Measurements from ENCODE around the gene PDE6A. TPM values are rescaled to one million over a fixed set of nuclear protein-coding genes. Genes with fewer than 3 reads are reported as not detected.

Gene PDE6A
- total RNA-seq, 2 donors from 2014 or later, result not detected

DNA sequence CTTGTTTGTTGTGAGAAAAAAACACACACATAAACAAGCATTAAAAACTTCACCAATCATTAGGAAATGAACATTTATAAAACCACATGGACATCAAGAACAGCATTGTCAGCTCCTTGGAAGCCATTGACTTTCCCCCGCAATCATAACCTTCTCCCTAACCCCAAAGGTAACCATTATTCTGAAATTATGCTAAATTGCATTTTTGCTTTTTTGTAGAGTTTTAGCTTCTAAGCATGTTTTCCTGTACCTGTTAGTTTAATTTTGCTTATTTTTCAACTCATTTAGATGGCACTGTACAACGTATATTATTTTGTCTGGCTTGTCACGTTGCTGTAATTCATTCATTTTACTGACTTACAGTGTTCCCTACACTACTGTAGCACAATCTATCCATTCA, 36.8 kb downstream of the PDE6A start:
- WGBS, 2 donors, result 61 to 72% methylated on average over 3 of the region's 3 CpGs
- intact Hi-C loops (cut with DNase I), result no loop called here
- Histone ChIP-seq H3K4me1 (no peaks in the 10 kb centered on the region), H3K27me3 (no peaks in the 10 kb centered on the region), H3K36me3 (replicated peaks in 1 of 2; ENCODE audit: insufficient read depth in 1 of 2, low read depth in 2 of 2) (no peaks in the 10 kb centered on the region), H3K9me3 (no peaks in the 10 kb centered on the region), H3K4me3 (no peak overlapping the region), H3K27ac (no peak overlapping the region)
- ATAC-seq, result no peak
- no peak for DNase-seq
- no peak for TF ChIP-seq POLR2A (IDR thresholded peaks at IDR 0.05)
- TF ChIP-seq, protein P1, sequence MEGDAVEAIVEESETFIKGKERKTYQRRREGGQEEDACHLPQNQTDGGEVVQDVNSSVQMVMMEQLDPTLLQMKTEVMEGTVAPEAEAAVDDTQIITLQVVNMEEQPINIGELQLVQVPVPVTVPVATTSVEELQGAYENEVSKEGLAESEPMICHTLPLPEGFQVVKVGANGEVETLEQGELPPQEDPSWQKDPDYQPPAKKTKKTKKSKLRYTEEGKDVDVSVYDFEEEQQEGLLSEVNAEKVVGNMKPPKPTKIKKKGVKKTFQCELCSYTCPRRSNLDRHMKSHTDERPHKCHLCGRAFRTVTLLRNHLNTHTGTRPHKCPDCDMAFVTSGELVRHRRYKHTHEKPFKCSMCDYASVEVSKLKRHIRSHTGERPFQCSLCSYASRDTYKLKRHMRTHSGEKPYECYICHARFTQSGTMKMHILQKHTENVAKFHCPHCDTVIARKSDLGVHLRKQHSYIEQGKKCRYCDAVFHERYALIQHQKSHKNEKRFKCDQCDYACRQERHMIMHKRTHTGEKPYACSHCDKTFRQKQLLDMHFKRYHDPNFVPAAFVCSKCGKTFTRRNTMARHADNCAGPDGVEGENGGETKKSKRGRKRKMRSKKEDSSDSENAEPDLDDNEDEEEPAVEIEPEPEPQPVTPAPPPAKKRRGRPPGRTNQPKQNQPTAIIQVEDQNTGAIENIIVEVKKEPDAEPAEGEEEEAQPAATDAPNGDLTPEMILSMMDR (IDR thresholded peaks at IDR 0.05), result no peak

DNA sequence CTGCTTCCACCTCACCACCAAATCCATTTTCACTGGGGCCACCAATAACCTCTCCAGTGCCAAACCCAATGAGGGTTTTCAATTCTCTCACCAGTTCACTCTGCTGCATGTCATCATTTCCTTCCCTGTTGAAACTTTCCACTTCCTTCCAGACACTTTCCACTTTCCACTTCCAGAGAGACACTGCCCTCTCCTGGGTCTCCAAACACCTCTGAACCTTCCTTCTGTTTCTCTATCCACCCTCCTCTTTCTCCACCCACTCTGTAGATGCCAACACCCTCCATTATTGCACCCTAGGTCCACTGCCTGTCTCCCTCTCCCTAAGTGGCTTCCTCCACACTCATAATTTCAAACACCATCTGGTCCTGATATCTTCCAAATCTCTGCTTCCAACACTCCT, 39.6 kb downstream of the PDE6A start:
- intact Hi-C loops (cut with DNase I), result no loop called here
- no peak for ATAC-seq
- Histone ChIP-seq H3K4me3 (no peak overlapping the region), H3K4me1 (no peaks in the 10 kb centered on the region), H3K36me3 (replicated peaks in 1 of 2; ENCODE audit: insufficient read depth in 1 of 2, low read depth in 2 of 2) (no peaks in the 10 kb centered on the region), H3K27ac (no peak overlapping the region), H3K27me3 (no peaks in the 10 kb centered on the region), H3K9me3 (no peaks in the 10 kb centered on the region)
- TF ChIP-seq POLR2A (IDR thresholded peaks at IDR 0.05), result no peak
- TF ChIP-seq, protein P1 (IDR thresholded peaks at IDR 0.05), result no peak
- no peak for DNase-seq

DNA sequence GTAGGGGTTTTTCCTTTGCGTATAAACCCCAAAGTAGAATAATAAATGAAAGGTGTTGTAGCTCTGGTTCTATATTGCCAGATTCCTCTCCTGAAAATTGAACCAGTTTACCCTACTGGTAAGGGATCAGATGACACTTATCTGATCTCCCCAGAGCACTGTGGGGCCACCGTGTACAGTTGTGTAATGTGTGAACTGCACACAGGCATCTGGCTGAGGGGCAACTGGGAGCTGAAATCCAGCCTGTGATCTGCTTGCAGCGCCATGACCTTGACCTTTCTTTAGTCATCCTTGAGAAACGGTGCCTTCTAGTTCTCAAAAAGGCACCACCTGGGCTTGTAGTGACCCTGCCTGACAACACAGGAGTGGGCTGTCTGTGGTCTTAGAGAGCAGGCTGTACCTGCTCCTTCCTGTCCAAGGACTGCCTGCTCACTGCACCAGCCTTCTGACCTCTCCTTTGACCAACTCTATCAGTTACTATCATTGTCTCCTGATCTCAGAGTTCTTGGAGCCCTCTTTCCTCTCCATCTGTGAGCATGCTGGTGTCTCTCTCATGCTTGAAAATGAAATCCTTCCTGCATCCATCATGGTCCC, 40.2 kb downstream of the PDE6A start:
- Histone ChIP-seq H3K9me3 (no peaks in the 10 kb centered on the region), H3K36me3 (replicated peaks in 1 of 2; ENCODE audit: insufficient read depth in 1 of 2, low read depth in 2 of 2) (no peaks in the 10 kb centered on the region), H3K27me3 (no peaks in the 10 kb centered on the region), H3K4me3 (no peak overlapping the region), H3K27ac (no peak overlapping the region), H3K4me1 (no peaks in the 10 kb centered on the region)
- WGBS, 2 donors, result 33 to 88% methylated on average over 1 to 4 of the region's 4 CpGs
- intact Hi-C loops (cut with DNase I), result no loop called here
- DNase-seq (no peak), ATAC-seq (no peak)
- TF ChIP-seq POLR2A (IDR thresholded peaks at IDR 0.05), result no peak
- TF ChIP-seq, protein P1 (IDR thresholded peaks at IDR 0.05), result no peak

DNA sequence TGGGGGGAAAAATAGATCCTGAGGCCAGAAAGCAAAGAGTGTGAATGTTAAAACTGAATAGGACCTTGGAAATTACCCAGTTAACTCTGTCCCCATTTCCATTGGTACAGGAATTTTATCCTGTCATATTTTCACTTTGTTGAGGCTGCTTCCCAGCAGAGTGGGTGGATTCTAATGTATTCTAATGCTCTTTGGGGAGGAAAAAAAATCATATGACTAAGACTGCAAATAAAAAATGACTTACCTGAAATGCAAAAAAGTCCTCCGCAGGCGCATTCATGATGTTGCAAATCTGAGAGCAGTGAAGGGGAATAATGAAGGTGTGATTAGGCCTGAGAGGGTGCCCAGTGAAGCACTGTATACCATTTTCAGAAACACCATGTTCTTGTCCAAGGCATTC, 41.2 kb downstream of the PDE6A start:
- Histone ChIP-seq H3K27me3 (no peaks in the 10 kb centered on the region), H3K4me3 (no peak overlapping the region), H3K4me1 (no peaks in the 10 kb centered on the region), H3K36me3 (replicated peaks in 1 of 2; ENCODE audit: insufficient read depth in 1 of 2, low read depth in 2 of 2) (no peaks in the 10 kb centered on the region), H3K27ac (no peak overlapping the region), H3K9me3 (no peaks in the 10 kb centered on the region)
- no peak for DNase-seq
- TF ChIP-seq, protein P1 (IDR thresholded peaks at IDR 0.05), result no peak
- TF ChIP-seq POLR2A (IDR thresholded peaks at IDR 0.05), result no peak
- 90 to 98% methylated on average over 2 of the region's 2 CpGs for WGBS, 2 donors
- intact Hi-C loops (cut with DNase I), result no loop called here
- ATAC-seq, result no peak

DNA sequence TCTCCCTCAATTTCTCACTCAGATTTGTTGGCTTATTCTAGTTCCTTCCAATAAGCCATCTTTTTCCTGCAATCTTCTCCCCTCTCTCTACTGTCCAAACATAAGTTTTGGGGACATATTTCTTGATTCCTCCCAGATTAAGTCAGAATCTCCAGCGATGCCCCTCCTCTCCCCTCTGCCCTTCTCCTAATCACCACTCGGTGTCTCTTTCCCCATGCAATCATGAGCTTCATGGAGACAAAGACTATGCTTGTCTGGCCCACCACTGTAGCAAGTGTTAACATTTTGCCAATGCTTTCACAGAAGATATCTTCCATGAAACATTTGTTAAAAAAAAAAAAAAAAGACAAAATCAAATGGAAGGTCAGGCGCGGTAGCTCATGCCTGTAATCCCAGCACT, 42.4 kb downstream of the PDE6A start:
- TF ChIP-seq, protein P1 (IDR thresholded peaks at IDR 0.05), result no peak
- TF ChIP-seq POLR2A (IDR thresholded peaks at IDR 0.05), result no peak
- Histone ChIP-seq H3K4me1 (no peaks in the 10 kb centered on the region), H3K36me3 (replicated peaks in 1 of 2; ENCODE audit: insufficient read depth in 1 of 2, low read depth in 2 of 2) (no peaks in the 10 kb centered on the region), H3K4me3 (no peak overlapping the region), H3K27me3 (no peaks in the 10 kb centered on the region), H3K9me3 (no peaks in the 10 kb centered on the region), H3K27ac (no peak overlapping the region)
- ATAC-seq (no peak), DNase-seq (no peak)
- intact Hi-C loops (cut with DNase I), result no loop called here
- 78 to 82% methylated on average over 4 of the region's 4 CpGs for WGBS, 2 donors
